K562 (cell line): ENCODE data around the gene DCAF15. TPM values are rescaled to one million over a fixed set of nuclear protein-coding genes. Genes with fewer than 3 reads are reported as not detected.

Experiments
- ATAC-seq: fragments of 200-7000 bp; cut with Tn5 transposase; 3 replicates; pipeline ENCODE4 v1.9.1; 2020; ENCODE audit warnings: moderate library complexity
- BruUV-seq: library from RNA; stranded (reverse); fragments of 400-500 nt; replicated peaks from 2 replicates; lab custom pipeline; 2021; lab: Mats Ljungman, UMichigan
- CTCF ChIA-PET: fragments of 300-600 bp; formaldehyde crosslinking; extraction: SDS; loops from one replicate; lab custom pipeline; 2021; ENCODE audit warnings: low intra/inter-chr PET ratio; lab: Yijun Ruan, JAX
- POLR2A ChIA-PET: fragments of 300-600, 350-650 bp; sonication (Branson Sonifier 250); formaldehyde crosslinking; extraction: SDS; loops from one replicate; lab custom pipeline; 2021; ENCODE audit warnings: antibody characterized with exemption, inconsistent platforms; lab: Yijun Ruan, JAX
- DNase-seq, 4 experiments: peaks; one replicate each; pipeline versions ENCODE4 v3.0.0 to v3.0.0-alpha.2; 2011 to 2018; ENCODE audit warnings: low spot score in 3 of 4, mixed read lengths in 3 of 4; ENCODE audit errors: extremely low read depth in 1 of 4
- FAIRE-seq: peaks from 2 replicates; lab custom pipeline; 2011; peaks lifted over from hg19 to GRCh38; lab: Jason Lieb, UNC
- H2AFZ ChIP-seq: 2 replicates; pipeline ENCODE4 v1.6.0; 2011; ENCODE audit warnings: low read depth, low read length, control low read depth, inconsistent platforms
- H3K27ac ChIP-seq: fragments of 200-600 bp; 3 replicates; pipeline ENCODE4 v1.8.0; 2011; ENCODE audit warnings: low read depth, mild to moderate bottlenecking, control low read depth, inconsistent platforms, low read length, moderate library complexity, mixed read lengths; ENCODE audit errors: extremely low read depth
- H3K27me3 ChIP-seq, 2 experiments: fragments of 300-600 bp in 1 of 2; 2 replicates in 1 of 2; 3 replicates in 1 of 2; pipeline versions ENCODE4 v1.6.0 to v1.8.0; 2011; ENCODE audit warnings: inconsistent platforms in 2 of 2, low read length in 2 of 2, mild to moderate bottlenecking in 1 of 2, mixed read lengths in 1 of 2, moderate library complexity in 1 of 2; ENCODE audit not compliant: control insufficient read depth in 2 of 2, insufficient read depth in 2 of 2
- H3K36me3 ChIP-seq: fragments of 300-600 bp; 3 replicates; pipeline ENCODE4 v1.8.0; 2011; ENCODE audit warnings: mild to moderate bottlenecking, low read length, inconsistent platforms; ENCODE audit not compliant: control insufficient read depth, insufficient read depth
- H3K4me1 ChIP-seq, 2 experiments: fragments of 200-600 bp in 1 of 2; replicated peaks in 1 of 2; 2 replicates in 1 of 2; 3 replicates in 1 of 2; pipeline versions ENCODE4 v1.5.1 to v1.8.0; 2011; ENCODE audit warnings: inconsistent platforms in 2 of 2, low read length in 2 of 2, mild to moderate bottlenecking in 1 of 2, mixed read lengths in 1 of 2, moderate library complexity in 1 of 2; ENCODE audit not compliant: control insufficient read depth in 2 of 2, insufficient read depth in 2 of 2
- H3K4me2 ChIP-seq: 2 replicates; pipeline ENCODE4 v1.6.1; 2011; ENCODE audit warnings: low read length, control low read depth, inconsistent platforms, mixed read lengths; ENCODE audit not compliant: insufficient read depth
- H3K4me3 ChIP-seq: fragments of 200-600 bp; sonication (generic), shearing (Covaris generic); 2 replicates; pipeline ENCODE4 v1.5.1; 2016; ENCODE audit warnings: control low read depth, inconsistent platforms
- H3K79me2 ChIP-seq: fragments of 200-600 bp; 3 replicates; pipeline ENCODE4 v1.8.0; 2011; ENCODE audit warnings: low read length, inconsistent platforms; ENCODE audit not compliant: control insufficient read depth, insufficient read depth
- H3K9ac ChIP-seq, 2 experiments: 2 replicates each; pipeline versions ENCODE4 v1.6.0 to v1.6.1; 2011; ENCODE audit warnings: low read depth in 2 of 2, low read length in 2 of 2, control low read depth in 1 of 2, inconsistent platforms in 1 of 2, mild to moderate bottlenecking in 1 of 2, mixed read lengths in 1 of 2; ENCODE audit not compliant: insufficient read depth in 1 of 2
- H3K9me1 ChIP-seq: one replicate; pipeline ENCODE4 v1.6.0; 2011; ENCODE audit warnings: inconsistent platforms, mild to moderate bottlenecking, low read length, moderate library complexity; ENCODE audit not compliant: control insufficient read depth, insufficient read depth
- H3K9me3 ChIP-seq: replicated peaks from 2 replicates; pipeline ENCODE4 v1.5.1; 2011; ENCODE audit warnings: low read depth, low read length, inconsistent platforms; ENCODE audit not compliant: control insufficient read depth, insufficient read depth
- H4K20me1 ChIP-seq: replicated peaks from 2 replicates; pipeline ENCODE4 v1.6.1; 2011; ENCODE audit warnings: low read length, inconsistent platforms, mixed read lengths; ENCODE audit not compliant: control insufficient read depth, insufficient read depth
- CBX3 ChIP-seq, 2 experiments: IDR thresholded peaks; 1 replicate in 1 of 2; 2 replicates in 1 of 2; pipeline ENCODE4 v1.6.1; 2012; ENCODE audit warnings: inconsistent platforms in 2 of 2, low read length in 2 of 2, borderline replicate concordance in 1 of 2, control low read depth in 1 of 2
- DACH1 ChIP-seq: fragments of 450-650 bp; IDR thresholded peaks from 2 replicates; pipeline ENCODE4 v1.6.1; 2018; ENCODE audit not compliant: partially characterized antibody
- ESRRA ChIP-seq: fragments of 450-650 bp; IDR thresholded peaks from 2 replicates; pipeline ENCODE4 v1.6.1; 2014; ENCODE audit warnings: low read depth, mild to moderate bottlenecking, moderate library complexity, borderline replicate concordance
- FOXK2 ChIP-seq, 2 experiments: fragments of 450-650 bp; IDR thresholded peaks in 1 of 2; conservative IDR thresholded peaks in 1 of 2; 2 replicates each; pipeline ENCODE4 v1.6.1; 2016; ENCODE audit warnings: low read depth in 2 of 2, mild to moderate bottlenecking in 1 of 2
- GABPB1 ChIP-seq: sonication (generic); formaldehyde crosslinking; IDR thresholded peaks from 2 replicates; pipeline ENCODE4 v1.8.0; 2022; ENCODE audit warnings: mild to moderate bottlenecking, missing genetic modification reagents
- GTF2E2 ChIP-seq: fragments of 200-800 bp; sonication (Bioruptor generic); IDR thresholded peaks from 2 replicates; pipeline ENCODE4 v1.6.1; 2016; ENCODE audit warnings: missing genetic modification characterization, missing compliant biosample characterization
- RFX1 ChIP-seq: fragments of 450-650 bp; IDR thresholded peaks from 2 replicates; pipeline ENCODE4 v1.6.1; 2016; ENCODE audit warnings: mild to moderate bottlenecking, moderate library complexity
- TAF1 ChIP-seq: IDR thresholded peaks from 2 replicates; pipeline ENCODE4 v1.6.1; 2011; ENCODE audit warnings: mild to moderate bottlenecking, low read length, moderate library complexity; ENCODE audit not compliant: insufficient read depth, control insufficient read depth, severe bottlenecking; ENCODE audit errors: extremely low read depth
- ZEB2 ChIP-seq: fragments of 450-650 bp; IDR thresholded peaks from 2 replicates; pipeline ENCODE4 v1.6.1; 2016
- ZSCAN32 ChIP-seq: fragments of 450-650 bp; formaldehyde crosslinking; IDR thresholded peaks from 2 replicates; pipeline ENCODE4 v1.4.0; 2020; ENCODE audit warnings: mild to moderate bottlenecking, moderate library complexity
- WGBS: fragments of 100-300 bp; shearing (Covaris generic); methylation state at CpG from one replicate; pipeline ENCODE4 v1.1.6; 2016; ENCODE audit warnings: low coverage, mixed read lengths; ENCODE audit not compliant: insufficient coverage; ENCODE audit errors: missing lambda C conversion rate; 5-methylcytosine and 5-hydroxymethylcytosine counted together
- in situ Hi-C: fragments of 300-500 bp; cut with MboI; formaldehyde crosslinking; loops from 4 replicates; pipeline ENCODE4 v1.15.0; 2018; ENCODE audit warnings: inconsistent platforms, mixed read lengths
- intact Hi-C: fragments of 100-400 bp; cut with micrococcal nuclease; formaldehyde crosslinking; loops from 2 replicates; pipeline ENCODE4 v1.14.2; 2022
- polyA plus RNA-seq, 8 experiments: library from polyadenylated mRNA; depleted of rRNA in 4 of 8; stranded (reverse) in 5 of 8; unstranded in 3 of 8; fragments of >200 nt; fragmentation: Nextera tagmentation in 2 of 8; fragmentation: Illumina TruSeq in 1 of 8; extraction: Ambion mirVana in 2 of 8; extraction: Trizol in 1 of 8; gene quantifications; 2 replicates each; pipeline versions ENCODE4 v1.2.1 to v1.2.3, GENCODE V29; 2011 to 2014; ENCODE audit warnings: inconsistent platforms in 1 of 8, missing spikeins in 1 of 8
- total RNA-seq, 7 experiments: library from RNA; depleted of rRNA in 6 of 7; stranded (reverse); fragments of >200 nt in 6 of 7; fragmentation: Illumina TruSeq in 2 of 7; extraction: Trizol in 2 of 7; gene quantifications; 2 replicates each; pipeline versions ENCODE4 v1.2.1 to v1.2.3, GENCODE V29; 2011 to 2021; ENCODE audit warnings: low replicate concordance in 1 of 7
- TF ChIP-seq, protein P1 (sequence below): sonication (generic); formaldehyde crosslinking; IDR thresholded peaks from 2 replicates; pipeline ENCODE4 v1.8.0; 2022; ENCODE audit warnings: mild to moderate bottlenecking, missing genetic modification reagents
- TF ChIP-seq, protein P2 (sequence below), 2 experiments: IDR thresholded peaks; 2 replicates each; pipeline ENCODE4 v1.6.1; 2012; ENCODE audit warnings: improper control_type of control experiment in 2 of 2, low read depth in 2 of 2, low read length in 2 of 2, borderline replicate concordance in 1 of 2
- TF ChIP-seq, protein P3 (sequence below): IDR thresholded peaks from 2 replicates; pipeline ENCODE4 v1.6.1; 2011; ENCODE audit warnings: borderline replicate concordance, low read depth, mild to moderate bottlenecking, moderate library complexity, low read length; ENCODE audit not compliant: insufficient read depth, poor library complexity, severe bottlenecking

DCAF15 gene
- total and polyA plus RNA-seq, 9 of the 15 experiments (the other 6 are each of a cell fraction or from before 2014, with no cell fraction given), result 0.17 to 68.5 (median 27.7) TPM

DNA sequence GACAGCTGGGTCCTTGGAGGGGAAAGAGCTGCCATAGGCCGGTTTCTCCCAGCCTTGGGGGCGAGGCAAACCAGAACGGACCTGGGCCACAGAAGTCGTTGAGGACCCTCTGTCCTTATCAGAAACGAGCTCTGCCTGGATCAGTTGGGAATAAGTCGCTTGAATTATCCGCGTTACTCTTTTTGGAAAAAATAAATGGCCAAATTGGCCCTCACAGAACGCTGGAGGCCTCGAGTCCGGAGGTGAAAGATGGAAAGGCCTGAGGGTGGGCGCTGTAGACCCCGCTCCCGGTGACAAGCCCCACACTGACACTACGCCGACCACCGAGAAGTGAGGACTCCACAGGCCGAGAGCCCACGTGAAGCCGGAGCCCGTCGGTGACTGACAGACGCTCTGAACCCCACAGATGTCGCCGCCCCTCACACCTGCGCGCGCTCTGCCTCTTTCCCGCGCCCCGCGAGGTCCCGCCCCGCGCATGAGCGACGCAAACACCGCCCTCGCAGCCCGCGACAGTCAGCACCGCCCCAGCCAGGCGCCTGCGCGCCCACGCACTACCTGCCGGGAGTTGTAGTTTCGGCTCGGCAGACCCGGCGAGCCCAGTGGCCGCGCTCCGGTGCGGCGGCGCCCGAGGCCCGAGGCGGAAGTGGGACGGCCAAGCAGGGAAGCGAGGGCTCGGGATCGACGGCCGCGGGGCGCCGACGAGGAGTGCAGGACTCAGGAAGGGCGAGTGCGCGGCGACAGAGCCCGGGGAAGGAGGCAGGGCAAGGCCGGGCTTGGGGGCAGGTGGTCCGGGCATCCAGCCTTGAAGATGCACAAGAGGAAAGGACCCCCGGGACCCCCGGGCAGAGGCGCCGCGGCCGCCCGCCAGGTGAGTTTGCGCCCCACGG lies 46.4 kb upstream of the DCAF15 start, which contains the start of the genes BRME1 and CC2D1A (continued):
- TF ChIP-seq CBX3 (IDR thresholded peaks at IDR 0.05; ENCODE audit: borderline replicate concordance in 1 of 2, low read length in 2 of 2) (peak in 1 of 2 experiments; percentile 79; a peak in 1 of 3 replicates), TAF1 (peak; percentile 61)
- TF ChIP-seq, protein P1, sequence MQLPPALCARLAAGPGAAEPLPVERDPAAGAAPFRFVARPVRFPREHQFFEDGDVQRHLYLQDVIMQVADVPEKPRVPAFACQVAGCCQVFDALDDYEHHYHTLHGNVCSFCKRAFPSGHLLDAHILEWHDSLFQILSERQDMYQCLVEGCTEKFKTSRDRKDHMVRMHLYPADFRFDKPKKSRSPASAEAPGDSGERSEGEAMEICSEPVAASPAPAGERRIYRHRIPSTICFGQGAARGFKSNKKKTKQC, result peak; percentile 97
- TF ChIP-seq, protein P2, sequence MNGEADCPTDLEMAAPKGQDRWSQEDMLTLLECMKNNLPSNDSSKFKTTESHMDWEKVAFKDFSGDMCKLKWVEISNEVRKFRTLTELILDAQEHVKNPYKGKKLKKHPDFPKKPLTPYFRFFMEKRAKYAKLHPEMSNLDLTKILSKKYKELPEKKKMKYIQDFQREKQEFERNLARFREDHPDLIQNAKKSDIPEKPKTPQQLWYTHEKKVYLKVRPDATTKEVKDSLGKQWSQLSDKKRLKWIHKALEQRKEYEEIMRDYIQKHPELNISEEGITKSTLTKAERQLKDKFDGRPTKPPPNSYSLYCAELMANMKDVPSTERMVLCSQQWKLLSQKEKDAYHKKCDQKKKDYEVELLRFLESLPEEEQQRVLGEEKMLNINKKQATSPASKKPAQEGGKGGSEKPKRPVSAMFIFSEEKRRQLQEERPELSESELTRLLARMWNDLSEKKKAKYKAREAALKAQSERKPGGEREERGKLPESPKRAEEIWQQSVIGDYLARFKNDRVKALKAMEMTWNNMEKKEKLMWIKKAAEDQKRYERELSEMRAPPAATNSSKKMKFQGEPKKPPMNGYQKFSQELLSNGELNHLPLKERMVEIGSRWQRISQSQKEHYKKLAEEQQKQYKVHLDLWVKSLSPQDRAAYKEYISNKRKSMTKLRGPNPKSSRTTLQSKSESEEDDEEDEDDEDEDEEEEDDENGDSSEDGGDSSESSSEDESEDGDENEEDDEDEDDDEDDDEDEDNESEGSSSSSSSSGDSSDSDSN (IDR thresholded peaks at IDR 0.05; ENCODE audit: borderline replicate concordance in 1 of 2, low read depth in 2 of 2, low read length in 2 of 2), result peak in 1 of 2 experiments; percentile 62; a peak in 1 of 4 replicates

DNA sequence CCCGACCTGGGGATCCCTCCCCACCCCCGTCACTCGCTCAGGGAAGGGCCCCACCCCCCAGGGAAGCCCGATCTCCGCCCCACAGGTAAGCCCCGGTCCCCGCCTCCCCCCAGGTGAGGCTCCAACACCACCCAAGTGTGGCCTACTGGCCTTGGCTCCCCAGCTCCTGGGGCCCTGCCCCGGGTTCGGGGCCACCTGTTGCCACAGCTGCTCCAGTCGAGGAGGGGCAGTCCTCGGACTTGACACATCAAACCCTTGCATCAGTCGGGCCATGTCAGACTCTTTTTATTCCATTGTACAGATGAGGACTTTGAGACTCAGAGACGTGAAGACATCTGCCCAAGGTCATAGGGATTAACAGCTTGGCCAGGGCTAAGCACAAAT lies 45.8 kb upstream of the DCAF15 start:
- no peaks in the 10 kb centered on the region for H3K27me3 ChIP-seq
- H3K4me3 ChIP-seq, result peak overlapping the region; percentile 67
- ChIA-PET CTCF (no interaction called here), POLR2A (interaction anchor here (0.6 to 1.5 kb wide), 5 partner anchors 15 to 230 kb away, joined by 3 to 5 read pairs (median 4); partner anchors contain the start of genes ASF1B and PALM3)
- peak in 3 of 4 experiments; percentile 37 to 79 (median 37) for DNase-seq
- no peak for FAIRE-seq
- peak overlapping the region; percentile 79 to 94 for H3K9ac ChIP-seq
- H3K4me1 ChIP-seq, result peaks cover 10 to 21% of the 10 kb centered on the region in 2 experiments
- ATAC-seq, result peak; percentile 48
- no peaks in the 10 kb centered on the region for H3K9me1 ChIP-seq
- H2AFZ ChIP-seq, result peak overlapping the region; percentile 98
- WGBS, result under 1% methylated on average over 6 of the region's 13 CpGs
- in situ Hi-C loops, result no loop called here
- intact Hi-C loops, result no loop called here
- H4K20me1 ChIP-seq, result no peaks in the 10 kb centered on the region
- peak overlapping the region; percentile 76 for H3K27ac ChIP-seq
- no peaks in the 10 kb centered on the region for H3K9me3 ChIP-seq
- H3K79me2 ChIP-seq, result peaks cover 22% of the 10 kb centered on the region
- peak overlapping the region; percentile 75 for H3K4me2 ChIP-seq
- no TSS peak for BruUV-seq
- H3K36me3 ChIP-seq, result peaks cover 12% of the 10 kb centered on the region; the same call in 2 of the 3 replicates
- TF ChIP-seq ZSCAN32 (no peak), GABPB1 (CRISPR knock-in tag) (no peak), RFX1 (no peak), DACH1 (no peak), GTF2E2 (tag) (no peak), ZEB2 (no peak), FOXK2 (conservative IDR thresholded peaks at IDR 0.05 in 1 of 2, IDR thresholded peaks at IDR 0.05 in 1 of 2; ENCODE audit: low read depth in 2 of 2) (no peak), ESRRA (peak; percentile 83)
- TF ChIP-seq, protein P3, sequence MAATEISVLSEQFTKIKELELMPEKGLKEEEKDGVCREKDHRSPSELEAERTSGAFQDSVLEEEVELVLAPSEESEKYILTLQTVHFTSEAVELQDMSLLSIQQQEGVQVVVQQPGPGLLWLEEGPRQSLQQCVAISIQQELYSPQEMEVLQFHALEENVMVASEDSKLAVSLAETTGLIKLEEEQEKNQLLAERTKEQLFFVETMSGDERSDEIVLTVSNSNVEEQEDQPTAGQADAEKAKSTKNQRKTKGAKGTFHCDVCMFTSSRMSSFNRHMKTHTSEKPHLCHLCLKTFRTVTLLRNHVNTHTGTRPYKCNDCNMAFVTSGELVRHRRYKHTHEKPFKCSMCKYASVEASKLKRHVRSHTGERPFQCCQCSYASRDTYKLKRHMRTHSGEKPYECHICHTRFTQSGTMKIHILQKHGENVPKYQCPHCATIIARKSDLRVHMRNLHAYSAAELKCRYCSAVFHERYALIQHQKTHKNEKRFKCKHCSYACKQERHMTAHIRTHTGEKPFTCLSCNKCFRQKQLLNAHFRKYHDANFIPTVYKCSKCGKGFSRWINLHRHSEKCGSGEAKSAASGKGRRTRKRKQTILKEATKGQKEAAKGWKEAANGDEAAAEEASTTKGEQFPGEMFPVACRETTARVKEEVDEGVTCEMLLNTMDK, result no peak
